Stimulated activated naive CD8-positive, alpha-beta T cell treated with anti-CD3 and anti-CD28 coated beads, Interleukin-15, Interleukin-2, amounts not matched to agents 100 U/mL and 50 U/mL, for 24 hours (primary cell): ENCODE data around the gene SORCS1.
"Not testable (repeated sequence)": the region's sequence is repeated elsewhere in the genome, so short reads cannot be mapped to it uniquely, and the experiment has no call there.

Source experiments
- ATAC-seq: fragments of 150-1000 bp; cut with Tn5 transposase; one replicate; pipeline ENCODE4 v1.10.0; 2021
- DNase-seq: peaks from one replicate; pipeline ENCODE4 v3.0.0; 2021

The SORCS1 gene

DNA sequence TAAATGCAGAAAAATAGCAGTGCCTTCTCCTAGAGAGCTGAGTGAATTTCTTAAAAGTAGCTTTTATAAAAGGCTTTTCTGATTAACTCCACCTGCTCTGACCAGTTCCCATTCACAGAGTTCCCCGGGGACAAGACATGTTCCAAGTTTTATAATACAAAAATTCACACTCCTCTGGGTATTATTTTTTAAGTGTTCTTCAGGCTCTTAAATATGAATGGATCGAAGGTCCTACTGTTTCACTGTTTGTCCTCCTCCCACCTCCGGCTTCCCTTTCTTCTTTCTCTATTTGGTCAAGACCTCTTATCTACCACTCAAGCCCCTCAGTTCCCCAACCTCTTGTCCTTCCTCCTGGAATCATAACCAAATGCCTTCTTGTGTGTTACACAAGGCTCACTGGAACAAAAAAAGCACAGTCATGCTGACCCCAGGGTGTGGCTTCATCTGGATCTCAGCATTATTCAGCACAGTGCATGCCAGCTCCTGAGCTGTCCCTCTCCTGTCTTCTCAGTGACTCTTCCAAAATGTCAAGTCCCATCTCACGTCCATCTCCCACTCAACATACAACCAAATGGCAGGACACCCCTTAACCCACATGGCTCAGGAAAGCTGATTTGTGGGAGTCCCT lies 222.4 kb downstream of the SORCS1 start:
- ATAC-seq = no peak
- DNase-seq = no peak

GRCh38 chr10:106941297-106942034 lies 223.0 kb downstream of the SORCS1 start:
- DNase-seq (no peak), ATAC-seq (no peak)

- ATAC-seq (no peak), DNase-seq (no peak)
These were observed 226.0 kb downstream of the SORCS1 start for GRCh38 chr10:106938513-106938912.

- ATAC-seq (no peak), DNase-seq (no peak)
These were observed 228.5 kb downstream of the SORCS1 start for GRCh38 chr10:106935978-106936451.

DNA sequence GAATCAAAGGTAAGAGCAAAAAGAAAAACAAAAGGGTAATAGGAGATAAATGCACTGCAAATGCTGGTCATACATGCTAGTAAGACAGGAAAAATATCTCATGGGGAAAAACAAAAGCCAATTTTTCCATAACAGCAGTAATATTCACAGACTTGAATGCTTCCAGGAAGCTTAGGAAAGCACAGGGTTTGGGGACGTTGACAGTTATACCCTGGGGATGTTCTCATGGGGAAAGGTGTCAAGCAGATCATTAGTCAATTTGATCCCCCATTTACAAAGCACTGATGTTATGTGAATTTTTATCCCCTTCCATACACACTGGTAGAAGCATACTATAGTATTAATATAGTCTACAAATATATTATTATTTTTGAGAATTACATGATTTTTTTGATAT lies 232.7 kb downstream of the SORCS1 start:
- ATAC-seq (no peak), DNase-seq (no peak)

- ATAC-seq = no peak
- DNase-seq = no peak
These were observed 233.2 kb downstream of the SORCS1 start for GRCh38 chr10:106931159-106931852.

- no peak for DNase-seq
- no peak for ATAC-seq
These were observed 233.8 kb downstream of the SORCS1 start for GRCh38 chr10:106930751-106931150.

- ATAC-seq (no peak), DNase-seq (no peak)
These were observed 235.1 kb downstream of the SORCS1 start for GRCh38 chr10:106929291-106929895.

DNA sequence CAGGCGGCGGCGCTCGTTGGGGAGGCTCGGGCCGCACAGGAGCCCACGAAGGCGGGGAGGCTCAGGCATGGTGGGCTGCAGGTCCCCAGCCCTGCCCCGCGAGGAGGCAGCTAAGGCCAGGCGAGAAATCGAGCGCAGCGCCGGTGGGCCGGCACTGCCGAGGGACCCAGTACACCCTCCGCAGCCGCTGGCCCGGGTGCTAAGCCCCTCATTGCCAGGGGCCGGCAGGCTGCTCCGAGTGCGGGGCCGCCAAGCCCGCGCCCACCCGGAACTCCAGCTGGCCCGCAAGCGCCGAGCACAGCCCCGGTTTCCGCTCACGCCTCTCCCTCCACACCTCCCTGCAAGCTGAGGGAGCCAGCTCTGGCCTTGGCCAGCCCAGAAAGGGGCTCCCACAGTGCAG lies 236.4 kb downstream of the SORCS1 start:
- ATAC-seq, DNase-seq: not testable (repeated sequence)

DNA sequence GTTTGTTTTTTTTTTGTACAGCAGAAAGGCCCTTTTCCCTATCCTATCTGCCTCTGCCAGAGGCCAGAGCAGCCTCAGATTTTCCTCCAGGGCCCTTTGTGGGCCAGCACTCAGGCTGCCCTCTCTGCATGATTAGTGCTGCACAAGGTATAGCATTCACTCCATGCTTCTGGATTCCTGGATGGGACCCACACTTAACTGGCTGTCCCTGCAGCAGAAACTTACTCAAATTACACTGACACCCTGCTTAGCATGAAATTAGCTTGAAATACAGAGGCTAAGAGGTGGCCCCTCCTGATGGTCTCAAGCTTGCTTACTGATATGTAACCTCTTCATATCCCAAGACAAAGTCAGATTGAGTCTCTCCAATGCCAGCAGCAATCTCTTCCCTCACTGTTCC lies 239.3 kb downstream of the SORCS1 start:
- DNase-seq (no peak), ATAC-seq (no peak)

DNA sequence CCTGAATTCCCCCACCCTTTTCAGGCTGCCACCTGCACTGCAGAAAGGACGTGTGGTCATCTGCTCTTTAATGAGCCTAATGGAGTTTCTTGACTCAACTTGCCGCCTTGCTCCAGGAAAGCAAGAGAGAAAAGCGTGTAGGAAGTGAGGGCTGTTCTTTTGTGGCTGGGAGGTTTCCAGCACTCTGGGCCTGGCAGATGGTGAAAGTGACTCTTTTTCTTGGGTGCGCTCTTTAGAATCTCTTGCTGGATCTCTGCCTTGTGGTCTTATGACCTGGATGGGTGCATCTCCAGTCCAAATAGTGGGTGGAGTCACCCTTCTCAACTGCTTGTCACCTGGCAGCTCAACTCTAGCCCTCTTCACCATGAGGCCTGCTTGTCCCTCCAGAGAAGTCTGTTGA lies 244.0 kb downstream of the SORCS1 start:
- ATAC-seq = no peak
- DNase-seq = no peak

DNA sequence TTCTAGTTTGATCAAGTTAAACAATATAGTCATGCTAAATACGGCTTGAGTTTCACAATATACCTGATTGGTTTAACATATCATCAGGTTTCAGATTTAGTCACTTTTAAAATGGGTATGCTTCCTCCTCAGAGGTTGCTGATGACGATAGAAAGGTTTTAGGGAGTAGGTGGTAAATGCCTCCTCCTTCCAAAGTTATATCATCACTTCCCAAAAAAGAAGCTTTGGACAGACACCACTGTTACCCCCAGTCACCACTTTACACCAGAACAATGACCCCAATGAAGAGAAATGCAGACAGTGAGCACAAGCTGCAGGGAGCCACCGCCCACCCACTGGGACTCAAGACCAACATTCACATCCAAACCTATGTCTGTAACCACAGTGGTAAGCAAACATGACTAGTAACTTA lies 244.6 kb downstream of the SORCS1 start:
- ATAC-seq (no peak), DNase-seq (no peak)

- DNase-seq (no peak), ATAC-seq (no peak)
These were observed 247.0 kb downstream of the SORCS1 start for GRCh38 chr10:106917452-106918055.

GRCh38 chr10:106914016-106914415 lies 250.5 kb downstream of the SORCS1 start:
- DNase-seq (no peak), ATAC-seq (no peak)

GRCh38 chr10:106913348-106913747 lies 251.2 kb downstream of the SORCS1 start:
- DNase-seq (no peak), ATAC-seq (no peak)

DNA sequence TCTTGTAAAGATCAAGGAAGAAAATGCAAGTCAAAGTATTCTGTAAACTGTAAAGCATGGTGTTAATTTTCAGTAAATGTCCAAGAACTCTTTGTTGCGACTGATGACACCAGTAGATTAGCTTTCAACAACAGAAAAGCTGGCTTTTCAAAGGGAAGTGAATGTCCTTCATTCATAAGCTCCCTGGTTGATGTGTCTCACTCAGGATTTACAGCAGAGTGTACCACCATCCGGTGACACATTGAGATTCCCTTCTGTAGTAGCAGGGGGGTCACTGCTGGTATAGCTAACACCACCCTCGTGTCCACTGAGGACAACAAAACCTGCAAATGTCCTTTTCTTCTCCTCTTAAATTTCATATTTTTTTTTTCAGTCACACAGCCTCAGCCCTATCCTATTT lies 253.4 kb downstream of the SORCS1 start:
- no peak for DNase-seq
- ATAC-seq = no peak

GRCh38 chr10:106910666-106911065 lies 253.8 kb downstream of the SORCS1 start:
- DNase-seq (no peak), ATAC-seq (no peak)

GRCh38 chr10:106908225-106908624 lies 256.3 kb downstream of the SORCS1 start:
- ATAC-seq (no peak), DNase-seq (no peak)

DNA sequence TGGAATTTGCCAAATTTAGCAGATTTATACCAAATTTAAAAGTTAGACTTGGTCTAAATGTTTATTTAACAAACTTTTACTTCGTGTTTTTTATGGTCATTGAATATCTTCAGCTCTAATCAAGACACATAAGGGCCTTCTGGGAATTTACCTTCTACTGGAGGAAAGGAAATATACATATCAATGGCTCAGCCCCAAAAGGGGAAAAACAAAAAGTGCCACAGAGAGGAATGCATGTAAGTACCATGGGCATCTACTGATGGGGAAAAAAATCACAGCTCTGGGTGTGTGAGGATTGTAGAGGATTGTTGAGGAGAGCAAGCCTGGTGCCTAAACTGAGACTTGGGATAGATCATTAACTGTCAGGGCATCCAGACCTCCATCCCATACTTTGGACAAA lies 260.3 kb downstream of the SORCS1 start:
- DNase-seq = no peak
- ATAC-seq = no peak

- no peak for DNase-seq
- no peak for ATAC-seq
These were observed 261.3 kb downstream of the SORCS1 start for GRCh38 chr10:106903180-106903579.

DNA sequence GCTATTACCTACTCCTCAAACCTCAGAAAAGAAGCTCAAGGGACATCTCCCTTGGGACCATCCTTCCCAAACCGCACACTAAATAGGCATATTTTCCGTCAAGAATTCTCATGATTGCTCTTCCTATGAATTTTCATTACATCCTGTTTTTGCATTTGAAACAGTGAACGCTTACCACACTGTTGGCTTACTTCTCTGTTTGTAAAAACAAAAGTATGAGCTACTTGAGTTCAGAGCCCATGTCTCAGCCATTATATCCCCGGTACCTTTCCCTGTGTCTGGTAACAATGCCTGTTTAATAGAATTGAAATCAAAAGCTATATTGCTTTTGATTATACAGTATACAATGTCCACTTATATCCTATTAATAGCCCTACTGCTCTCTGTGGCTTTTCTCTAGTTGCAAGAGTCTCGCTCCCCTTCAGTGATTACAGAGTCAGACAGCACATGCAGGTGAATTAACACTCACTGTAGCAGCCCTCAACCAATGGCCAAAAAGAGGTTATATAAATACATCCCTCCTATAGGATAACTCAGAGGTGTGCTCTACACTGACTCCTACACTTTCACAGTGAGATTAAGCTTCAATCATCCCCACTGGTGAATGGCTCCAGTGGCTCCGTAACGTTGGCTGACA lies 264.4 kb downstream of the SORCS1 start:
- ATAC-seq (no peak), DNase-seq (no peak)

GRCh38 chr10:106898446-106898845 lies 266.1 kb downstream of the SORCS1 start:
- no peak for DNase-seq
- no peak for ATAC-seq
